GM21619 (cell line): Measurements from ENCODE around the gene MBOAT2.

Experiments used
- ATAC-seq: cut with Tn5 transposase; IDR thresholded peaks from one replicate; pipeline ENCODE4 v1.9.1; 2021; ENCODE audit not compliant: unreplicated experiment

Gene MBOAT2

GRCh38 chr2:8863331-8863953, 140.0 kb downstream of the MBOAT2 start:
- no peak for ATAC-seq

GRCh38 chr2:8862230-8862629, 141.3 kb downstream of the MBOAT2 start:
- no peak for ATAC-seq

DNA sequence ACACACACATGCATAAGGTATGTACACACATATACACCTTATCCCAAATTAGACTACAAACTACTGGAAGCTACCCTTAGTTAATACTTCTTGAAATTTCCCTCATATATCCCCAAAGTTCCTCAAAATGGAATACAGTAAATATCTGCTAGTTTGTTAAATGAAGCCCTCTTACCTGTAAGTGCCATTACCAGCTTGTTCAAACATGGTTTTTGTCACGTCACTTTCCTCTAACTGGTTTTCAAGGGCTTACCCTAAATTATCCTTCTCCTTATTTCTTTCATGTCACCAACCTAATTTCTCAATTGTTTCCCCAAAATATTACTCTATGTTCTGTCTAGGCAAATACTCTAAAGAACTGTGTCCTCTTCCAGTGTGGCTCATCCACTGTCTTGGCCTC, 141.7 kb downstream of the MBOAT2 start:
- no peak for ATAC-seq

GRCh38 chr2:8860239-8860638, 143.2 kb downstream of the MBOAT2 start:
- ATAC-seq = peak; percentile 79

GRCh38 chr2:8858910-8859309, 144.6 kb downstream of the MBOAT2 start:
- ATAC-seq = no peak

DNA sequence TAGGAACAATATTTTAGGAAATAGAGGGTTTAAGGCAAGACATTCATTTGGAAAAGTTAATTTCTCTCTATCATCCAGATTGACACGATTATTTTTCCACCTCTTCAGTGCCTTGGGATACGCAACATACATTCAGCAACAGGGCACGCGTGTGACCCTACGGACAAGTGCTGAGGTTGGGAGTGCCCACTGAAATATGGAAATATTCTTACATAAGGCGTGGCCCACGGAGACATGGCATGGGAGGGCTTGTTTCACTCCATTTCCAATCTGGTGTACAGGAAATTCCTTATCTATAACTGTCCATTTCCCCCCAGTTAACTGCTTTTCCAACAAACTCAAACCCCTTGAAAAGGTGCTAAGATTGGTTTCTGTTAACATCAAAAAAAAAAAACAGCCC, 145.2 kb downstream of the MBOAT2 start:
- no peak for ATAC-seq

DNA sequence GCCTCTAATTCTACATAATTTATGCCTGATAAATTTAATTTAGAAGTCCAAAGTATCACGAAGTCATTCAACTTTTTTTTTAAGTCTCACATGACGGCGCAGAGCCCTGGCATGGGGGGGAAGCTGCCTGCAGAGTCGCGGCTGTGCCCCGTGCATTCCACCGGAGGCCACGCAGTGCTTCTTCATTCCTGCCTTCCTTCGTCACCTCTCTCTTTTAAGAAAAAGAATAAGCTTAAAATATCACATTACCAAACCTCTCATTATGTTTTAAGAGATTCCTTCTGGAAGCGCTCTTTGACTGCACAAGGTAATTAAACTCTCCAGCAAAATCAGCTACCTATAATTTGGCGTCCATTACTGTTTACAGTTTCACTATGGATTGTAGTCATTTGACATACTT, 145.8 kb downstream of the MBOAT2 start:
- ATAC-seq = no peak

DNA sequence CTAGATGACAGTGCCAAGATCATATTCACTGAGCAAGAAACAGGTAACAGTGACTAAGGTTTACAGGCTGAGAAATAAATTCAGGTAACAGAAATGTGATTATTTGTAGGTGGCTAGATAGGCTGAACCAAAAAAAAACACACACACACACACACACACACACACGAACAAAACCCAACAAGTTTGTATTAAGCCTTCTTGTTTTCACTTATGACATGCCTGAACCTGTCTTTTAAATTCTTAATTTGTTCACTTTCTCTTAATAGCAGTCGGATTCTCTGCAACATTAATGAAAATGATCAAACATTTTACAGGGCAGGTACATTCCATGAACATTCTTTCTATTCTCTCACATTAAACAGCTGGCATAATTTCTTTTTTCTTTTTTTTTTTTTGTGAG, 147.3 kb downstream of the MBOAT2 start:
- no peak for ATAC-seq

- ATAC-seq = no peak
Measured at GRCh38 chr2:8855010-8855409, 148.5 kb downstream of the MBOAT2 start.

GRCh38 chr2:8853426-8853825, 150.1 kb downstream of the MBOAT2 start:
- ATAC-seq = no peak

DNA sequence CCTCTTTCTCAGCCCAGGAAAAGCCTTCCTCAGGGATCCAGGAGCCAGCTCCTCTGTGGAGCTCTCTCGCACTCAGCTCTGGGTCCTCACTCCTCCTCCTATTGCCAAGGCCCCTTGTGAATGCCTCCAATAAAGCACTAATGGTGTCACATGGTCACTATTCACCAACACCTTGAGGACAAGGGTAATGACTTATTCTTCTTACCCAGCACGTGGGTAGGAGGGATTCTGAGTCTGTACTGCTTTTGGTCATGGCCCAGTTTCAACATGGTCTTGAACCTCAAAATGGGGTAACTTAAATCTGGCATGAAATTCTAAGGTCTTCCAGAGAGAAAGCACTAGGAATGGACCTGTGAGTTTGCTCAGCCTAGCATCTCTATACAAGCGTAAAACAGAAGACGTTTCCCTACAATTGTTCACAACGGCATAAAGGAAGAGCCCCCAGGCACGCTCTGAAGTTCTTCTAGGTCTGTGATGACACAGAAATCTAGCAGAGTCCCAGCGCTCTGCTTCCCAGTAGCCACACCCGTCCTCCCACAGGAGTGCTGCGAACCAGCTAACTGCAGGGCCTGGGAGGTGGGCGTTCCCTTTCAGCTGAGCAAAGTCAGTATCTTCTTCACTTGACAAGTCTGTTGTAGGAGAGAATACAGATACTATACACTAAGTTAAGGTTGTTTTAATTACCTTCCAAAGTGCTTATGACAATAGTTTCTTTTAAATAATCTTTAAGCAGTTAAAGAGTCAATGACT, 151.5 kb downstream of the MBOAT2 start:
- no peak for ATAC-seq

- ATAC-seq = no peak
Measured at GRCh38 chr2:8850845-8851487, 152.5 kb downstream of the MBOAT2 start.

DNA sequence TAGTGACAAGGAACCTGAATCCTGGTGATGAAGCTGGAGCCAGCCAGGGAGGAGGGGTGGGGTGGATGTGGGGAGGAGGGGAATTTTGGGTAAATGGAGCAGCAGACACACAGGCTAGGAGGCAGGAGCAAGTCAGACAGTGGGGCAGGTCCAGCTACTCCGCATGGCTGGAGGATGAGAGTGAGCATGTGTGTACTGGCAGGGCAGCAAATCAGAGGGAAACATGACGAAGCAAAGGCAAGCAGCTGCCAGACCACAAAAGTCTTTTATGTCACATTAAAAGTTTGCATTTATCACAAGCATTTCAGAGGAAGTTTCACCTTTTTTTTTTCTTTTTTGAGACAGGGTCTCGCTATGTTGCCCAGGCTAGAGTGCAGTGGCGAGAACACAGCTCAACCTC, 154.2 kb downstream of the MBOAT2 start:
- ATAC-seq = no peak

DNA sequence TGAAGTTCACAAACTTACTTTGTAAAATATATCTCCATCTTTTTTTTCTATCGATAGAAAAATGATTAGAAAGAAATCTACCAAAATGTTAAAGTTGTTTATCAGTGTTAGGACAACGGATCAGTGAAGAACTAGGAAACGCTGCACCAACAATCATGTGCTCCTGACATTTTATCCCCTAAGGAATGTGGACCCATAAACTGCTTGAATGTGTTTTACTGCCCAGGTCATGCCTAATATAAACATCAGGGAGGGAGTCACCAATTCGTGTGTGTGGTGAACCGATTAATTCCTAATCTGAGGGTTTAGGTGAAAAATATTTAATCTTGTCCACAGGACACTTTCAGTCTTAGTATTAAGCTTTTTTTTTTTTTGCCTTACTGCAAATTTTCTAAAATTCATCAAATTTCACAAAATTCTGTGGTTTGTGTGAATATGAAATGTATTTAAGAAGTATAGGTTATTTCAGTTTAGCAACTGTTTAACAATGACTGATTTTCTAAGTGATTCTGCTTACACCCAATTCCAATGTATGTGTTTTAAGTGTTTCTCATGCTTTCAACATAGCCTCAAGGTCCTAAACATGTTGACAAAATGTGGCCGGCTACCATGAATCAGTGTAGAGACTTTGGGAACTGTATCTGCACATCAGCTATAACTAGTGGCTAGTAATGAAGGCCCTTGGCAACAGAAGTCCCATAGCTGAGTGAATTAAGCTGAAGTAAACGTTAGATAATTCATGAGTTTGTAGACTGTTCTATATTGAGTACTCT, 155.0 kb downstream of the MBOAT2 start:
- ATAC-seq = no peak

- ATAC-seq = no peak
Measured at GRCh38 chr2:8847400-8847799, 156.1 kb downstream of the MBOAT2 start.

GRCh38 chr2:8841932-8842331, 161.6 kb downstream of the MBOAT2 start:
- no peak for ATAC-seq

- ATAC-seq = no peak
Measured at GRCh38 chr2:8840475-8841091, 162.9 kb downstream of the MBOAT2 start.

DNA sequence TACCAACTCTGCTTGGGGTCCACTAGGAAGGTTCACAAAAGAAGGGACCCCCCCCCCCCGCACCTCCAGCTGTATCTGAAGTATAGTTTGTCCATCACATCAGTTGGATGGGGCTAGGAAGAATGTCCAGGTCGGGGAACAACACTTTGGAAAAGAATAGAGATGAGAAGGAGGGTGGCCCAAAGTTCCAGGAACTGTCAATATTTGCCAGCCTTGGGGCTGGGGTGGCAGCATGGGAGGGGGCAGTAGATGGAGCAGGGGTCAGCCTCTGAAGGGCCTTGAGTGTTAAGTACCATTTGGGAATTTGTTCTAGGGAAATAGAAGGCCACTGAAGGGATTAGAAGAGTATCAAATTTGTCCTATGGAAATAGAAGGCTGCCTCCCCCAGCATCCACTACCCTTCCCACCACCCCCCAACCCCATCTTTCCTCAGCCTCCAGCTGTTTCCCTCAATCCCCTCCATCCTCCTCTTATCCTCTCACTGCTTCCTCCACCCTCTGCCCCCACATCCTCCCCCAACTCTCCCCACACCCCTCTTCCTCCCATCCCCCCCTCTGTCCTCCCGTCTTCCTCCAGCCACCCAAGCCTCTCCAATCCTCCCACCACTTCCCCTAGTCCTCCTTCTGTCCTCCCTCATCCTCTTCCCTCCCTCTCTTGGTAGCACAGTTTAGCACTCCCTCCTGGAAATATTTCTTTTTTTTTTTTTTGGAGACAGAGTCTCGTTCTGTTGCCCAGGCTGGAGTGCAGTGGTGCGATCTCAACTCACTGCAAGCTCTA, 164.1 kb downstream of the MBOAT2 start:
- no peak for ATAC-seq

DNA sequence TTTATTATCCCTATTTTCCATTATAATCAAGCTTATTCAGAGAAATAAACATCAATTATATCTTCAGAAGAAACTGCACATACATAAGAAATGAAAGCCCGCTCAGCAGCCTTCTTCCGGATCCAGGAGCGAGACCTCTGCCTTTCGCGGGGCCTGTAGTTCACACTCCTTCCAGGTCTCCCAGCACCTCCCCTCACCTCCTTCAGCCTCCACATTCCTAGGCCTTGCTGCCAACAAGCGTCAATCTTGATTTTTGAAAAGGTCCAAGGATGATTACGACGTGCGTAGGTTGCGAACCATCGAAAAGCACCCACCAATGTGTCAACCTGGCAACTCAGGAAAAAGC, 165.7 kb downstream of the MBOAT2 start:
- no peak for ATAC-seq

DNA sequence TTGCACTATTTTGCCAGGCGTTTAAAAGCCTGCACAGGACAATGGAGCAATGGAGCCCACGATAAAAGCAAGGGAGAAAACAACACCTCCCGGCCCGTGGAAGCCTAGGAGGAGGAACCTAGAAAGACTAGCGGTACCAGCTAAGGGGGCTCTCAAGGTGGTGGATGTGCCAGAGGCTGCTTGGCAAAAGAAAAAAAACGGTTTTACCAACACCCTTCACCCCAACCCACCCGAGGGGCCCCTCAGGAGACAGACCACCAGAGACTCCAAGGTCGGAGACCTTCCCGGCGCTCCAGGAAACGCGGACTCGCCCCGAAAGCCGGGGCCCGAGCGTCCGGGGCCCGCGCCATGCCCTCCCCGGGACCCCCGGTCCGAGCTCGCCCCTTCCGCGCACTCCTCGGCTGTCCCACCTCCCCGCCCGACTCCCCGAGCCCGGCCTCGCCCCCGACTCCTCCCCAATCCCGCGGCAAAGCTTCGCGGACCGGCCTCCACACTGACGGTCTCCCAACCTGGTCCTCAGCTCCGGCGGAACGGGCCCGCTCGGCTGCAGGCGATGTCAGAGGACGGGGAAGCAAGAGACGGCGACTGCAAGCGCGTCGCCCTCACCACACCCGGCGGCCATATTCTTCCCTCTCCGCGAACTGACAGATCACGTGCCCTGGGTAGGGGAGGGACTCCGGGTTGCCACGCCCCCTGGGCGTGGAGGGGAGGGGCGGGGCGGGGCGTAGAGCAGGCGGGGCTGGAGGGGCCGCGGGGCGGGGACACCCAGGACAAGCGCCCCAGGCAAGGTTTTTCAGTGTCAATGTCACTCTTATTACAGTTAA, 166.3 kb downstream of the MBOAT2 start, which contains the start of gene KIDINS220:
KIDINS220 (minus strand) TSS at position 643 of the 824 bp plus-strand sequence. CDS start 10,520 bp downstream, outside the sequence.
- peak; percentile 91 for ATAC-seq
